ENCODE measurements around the gene PPIF. TPM values are rescaled to one million over a fixed set of nuclear protein-coding genes. Genes with fewer than 3 reads are reported as not detected.

PPIF gene
- total and polyA plus RNA-seq, 2 of the 4 experiments (the other 2 are of a cell fraction) = 29.2 to 130 TPM

DNA sequence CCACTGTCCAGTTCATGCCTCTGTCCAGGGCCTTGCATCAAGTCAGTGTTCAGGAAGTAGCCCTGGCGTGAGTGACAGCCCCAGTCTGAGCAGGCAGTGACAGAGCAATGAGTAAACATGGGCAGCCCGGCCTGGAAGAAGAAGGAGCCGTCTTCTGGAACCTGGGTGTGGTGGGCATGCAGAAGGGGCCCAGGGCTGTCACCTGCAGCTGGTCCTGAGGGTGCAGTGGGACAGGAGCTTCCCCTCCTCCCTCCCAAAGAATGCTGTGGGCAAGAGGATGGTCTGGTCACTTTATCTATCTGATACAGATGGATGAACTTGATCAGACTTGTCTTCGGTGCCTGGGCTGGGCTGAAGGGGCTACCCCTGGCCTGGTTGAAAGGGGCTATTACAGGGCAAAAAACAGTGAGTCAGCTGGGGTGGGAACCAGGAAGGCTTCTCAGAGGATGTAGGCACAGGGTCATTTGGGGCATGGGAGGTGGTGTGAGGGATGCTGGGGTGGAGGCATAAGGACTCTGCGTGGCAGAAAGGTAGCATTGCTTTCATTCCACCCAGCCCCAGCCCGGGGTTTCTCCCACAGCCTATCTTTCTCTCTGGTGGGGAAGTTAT, 42.7 kb upstream of the PPIF start (continued):
- TF ChIP-seq FOS (IDR thresholded peaks at IDR 0.05; ENCODE audit: low read depth, low read length) = no peak
- TF ChIP-seq, protein P1, sequence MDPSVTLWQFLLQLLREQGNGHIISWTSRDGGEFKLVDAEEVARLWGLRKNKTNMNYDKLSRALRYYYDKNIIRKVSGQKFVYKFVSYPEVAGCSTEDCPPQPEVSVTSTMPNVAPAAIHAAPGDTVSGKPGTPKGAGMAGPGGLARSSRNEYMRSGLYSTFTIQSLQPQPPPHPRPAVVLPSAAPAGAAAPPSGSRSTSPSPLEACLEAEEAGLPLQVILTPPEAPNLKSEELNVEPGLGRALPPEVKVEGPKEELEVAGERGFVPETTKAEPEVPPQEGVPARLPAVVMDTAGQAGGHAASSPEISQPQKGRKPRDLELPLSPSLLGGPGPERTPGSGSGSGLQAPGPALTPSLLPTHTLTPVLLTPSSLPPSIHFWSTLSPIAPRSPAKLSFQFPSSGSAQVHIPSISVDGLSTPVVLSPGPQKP (IDR thresholded peaks at IDR 0.05; ENCODE audit: borderline replicate concordance, low read depth, low read length) = no peak

DNA sequence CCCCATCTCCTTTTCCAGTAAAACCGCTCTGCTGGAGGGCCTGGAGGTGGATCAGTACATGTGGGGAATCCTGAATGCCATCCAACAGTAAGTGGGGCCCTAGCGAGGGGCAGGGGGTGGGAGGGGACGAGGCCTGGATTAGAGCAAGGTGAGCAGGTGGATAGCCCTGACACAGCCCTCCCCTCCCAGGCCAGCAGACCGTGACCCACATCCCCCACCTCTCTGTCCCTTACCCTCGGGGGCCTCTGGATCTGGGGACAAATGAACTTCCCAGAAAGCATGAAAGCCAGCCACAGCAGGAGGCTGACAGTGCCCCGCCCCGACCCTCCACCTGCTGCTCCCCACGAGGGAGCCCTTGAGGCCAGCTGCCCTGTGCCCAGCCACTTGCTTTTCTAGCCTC, 41.8 kb upstream of the PPIF start:
- ChIA-PET POLR2A (ENCODE audit: unreplicated experiment) (no interaction called here), CTCF (no interaction called here)
- Histone ChIP-seq H4K91ac (ENCODE audit: insufficient read depth, low read depth, low read length) (no peak overlapping the region), H3K4me1 (ENCODE audit: control insufficient read depth, insufficient read depth, low read length) (no peaks in the 10 kb centered on the region), H4K20me1 (ENCODE audit: insufficient read depth, low read length) (peaks cover 14% of the 10 kb centered on the region), H3K4me3 (ENCODE audit: insufficient read depth, low read depth, low read length) (no peak overlapping the region), H2BK15ac (ENCODE audit: low read depth, low read length) (no peak overlapping the region), H3K9me3 (ENCODE audit: control insufficient read depth, insufficient read depth, low read length) (no peaks in the 10 kb centered on the region), H3K27ac (ENCODE audit: insufficient read depth, low read length) (no peak overlapping the region), H2BK120ac (ENCODE audit: low read depth, low read length) (no peak overlapping the region), H3K36me3 (ENCODE audit: control insufficient read depth, insufficient read depth, low read length) (peaks cover 91% of the 10 kb centered on the region), H3K14ac (replicated peaks; ENCODE audit: low read depth, low read length) (no peak overlapping the region), H2AK9ac (replicated peaks; ENCODE audit: low read depth, low read length, poor library complexity) (no peak overlapping the region), H2AK5ac (ENCODE audit: low read depth, low read length) (no peak overlapping the region), H2AFZ (replicated peaks; ENCODE audit: low read length, poor library complexity) (no peak overlapping the region), H3K56ac (ENCODE audit: extremely low read depth, insufficient read depth, low read length) (no peak overlapping the region), H3K79me1 (ENCODE audit: low read depth in 1 of 2, low read length in 2 of 2) (peaks cover 44 to 74% of the 10 kb centered on the region in 2 experiments), H3K9ac (ENCODE audit: low read depth, low read length) (no peak overlapping the region), H3K9me1 (ENCODE audit: insufficient read depth, low read length) (peaks cover 13% of the 10 kb centered on the region; the same call in 1 of the 2 replicates), H2BK20ac (ENCODE audit: low read depth, low read length) (no peak overlapping the region), H3K4me2 (ENCODE audit: low read depth, low read length) (no peak overlapping the region), H3K4ac (ENCODE audit: low read depth, low read length) (no peak overlapping the region), H3K18ac (ENCODE audit: low read depth, low read length) (no peak overlapping the region), H2BK5ac (ENCODE audit: low read depth, low read length, poor library complexity, severe bottlenecking) (no peak overlapping the region), H3K23ac (ENCODE audit: low read depth, low read length) (no peak overlapping the region), H4K5ac (ENCODE audit: low read depth, low read length) (no peak overlapping the region), H4K8ac (ENCODE audit: low read depth in 2 of 2, low read length in 2 of 2) (no peak overlapping the region), H3K27me3 (ENCODE audit: control insufficient read depth, insufficient read depth, low read length) (no peaks in the 10 kb centered on the region)
- ATAC-seq (ENCODE audit: low read depth) (no peak), DNase-seq (no peak)
- dilution Hi-C loops (cut with HindIII; ENCODE audit: low sequenced_read_pairs, unreplicated experiment) (no loop called here), intact Hi-C loops (cut with micrococcal nuclease) (no loop called here), in situ Hi-C loops (cut with MboI; ENCODE audit: low sequenced_read_pairs) (no loop called here)
- BruUV-seq (replicated peaks) = no TSS peak
- TF ChIP-seq, protein P2, sequence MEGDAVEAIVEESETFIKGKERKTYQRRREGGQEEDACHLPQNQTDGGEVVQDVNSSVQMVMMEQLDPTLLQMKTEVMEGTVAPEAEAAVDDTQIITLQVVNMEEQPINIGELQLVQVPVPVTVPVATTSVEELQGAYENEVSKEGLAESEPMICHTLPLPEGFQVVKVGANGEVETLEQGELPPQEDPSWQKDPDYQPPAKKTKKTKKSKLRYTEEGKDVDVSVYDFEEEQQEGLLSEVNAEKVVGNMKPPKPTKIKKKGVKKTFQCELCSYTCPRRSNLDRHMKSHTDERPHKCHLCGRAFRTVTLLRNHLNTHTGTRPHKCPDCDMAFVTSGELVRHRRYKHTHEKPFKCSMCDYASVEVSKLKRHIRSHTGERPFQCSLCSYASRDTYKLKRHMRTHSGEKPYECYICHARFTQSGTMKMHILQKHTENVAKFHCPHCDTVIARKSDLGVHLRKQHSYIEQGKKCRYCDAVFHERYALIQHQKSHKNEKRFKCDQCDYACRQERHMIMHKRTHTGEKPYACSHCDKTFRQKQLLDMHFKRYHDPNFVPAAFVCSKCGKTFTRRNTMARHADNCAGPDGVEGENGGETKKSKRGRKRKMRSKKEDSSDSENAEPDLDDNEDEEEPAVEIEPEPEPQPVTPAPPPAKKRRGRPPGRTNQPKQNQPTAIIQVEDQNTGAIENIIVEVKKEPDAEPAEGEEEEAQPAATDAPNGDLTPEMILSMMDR (conservative IDR thresholded peaks at IDR 0.05; ENCODE audit: low read depth, low read length) = no peak
- no peak for TF ChIP-seq RAD21 (IDR thresholded peaks at IDR 0.05; ENCODE audit: low read length)
- no peak for TF ChIP-seq MAZ (IDR thresholded peaks at IDR 0.05; ENCODE audit: borderline replicate concordance, low read depth, low read length)
- TF ChIP-seq BHLHE40 (IDR thresholded peaks at IDR 0.05; ENCODE audit: low read depth, low read length) = no peak
- TF ChIP-seq CHD1 (IDR thresholded peaks at IDR 0.05; ENCODE audit: low read depth, low read length) = no peak
- TF ChIP-seq RFX5 (IDR thresholded peaks at IDR 0.05; ENCODE audit: low read depth, low read length) = no peak
- no peak for TF ChIP-seq NFE2L2 (IDR thresholded peaks at IDR 0.05; ENCODE audit: low read depth, low read length)
- no peak for TF ChIP-seq POLR2A (IDR thresholded peaks at IDR 0.05; ENCODE audit: low read depth, low read length)
- TF ChIP-seq CEBPB (IDR thresholded peaks at IDR 0.05; ENCODE audit: low read depth, low read length) = no peak
- TF ChIP-seq, protein P3, sequence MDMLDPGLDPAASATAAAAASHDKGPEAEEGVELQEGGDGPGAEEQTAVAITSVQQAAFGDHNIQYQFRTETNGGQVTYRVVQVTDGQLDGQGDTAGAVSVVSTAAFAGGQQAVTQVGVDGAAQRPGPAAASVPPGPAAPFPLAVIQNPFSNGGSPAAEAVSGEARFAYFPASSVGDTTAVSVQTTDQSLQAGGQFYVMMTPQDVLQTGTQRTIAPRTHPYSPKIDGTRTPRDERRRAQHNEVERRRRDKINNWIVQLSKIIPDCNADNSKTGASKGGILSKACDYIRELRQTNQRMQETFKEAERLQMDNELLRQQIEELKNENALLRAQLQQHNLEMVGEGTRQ (IDR thresholded peaks at IDR 0.05; ENCODE audit: low read depth, low read length) = no peak
- TF ChIP-seq MXI1 (IDR thresholded peaks at IDR 0.05; ENCODE audit: borderline replicate concordance, low read depth, low read length) = no peak
- TF ChIP-seq FOS (IDR thresholded peaks at IDR 0.05; ENCODE audit: low read depth, low read length) = no peak
- WGBS, 2 experiments (ENCODE audit: extremely low coverage in 2 of 2, insufficient read length in 1 of 2) = 80% methylated on average over 2 of the region's 8 CpGs; no CpG with 5 or more reads in 1 of the 2 experiments
